Upper lobe of left lung (tissue), 4 donors: ENCODE results near the gene LRCH1.

Source experiments
- CTCF ChIP-seq, 6 experiments: fragments of 450-650 bp in 4 of 6; fragments of 200-600 bp in 2 of 6; sonication (generic) in 2 of 6; IDR thresholded peaks; one replicate each; pipeline ENCODE4 v1.5.1; 2016 to 2019; ENCODE audit warnings: antibody characterized with exemption in 6 of 6
- POLR2AphosphoS5 ChIP-seq, 2 donors: sonication (generic); formaldehyde crosslinking; IDR thresholded peaks; one replicate each; pipeline ENCODE4 v1.5.1; 2017; ENCODE audit warnings: antibody characterized with exemption in 2 of 2

DNA sequence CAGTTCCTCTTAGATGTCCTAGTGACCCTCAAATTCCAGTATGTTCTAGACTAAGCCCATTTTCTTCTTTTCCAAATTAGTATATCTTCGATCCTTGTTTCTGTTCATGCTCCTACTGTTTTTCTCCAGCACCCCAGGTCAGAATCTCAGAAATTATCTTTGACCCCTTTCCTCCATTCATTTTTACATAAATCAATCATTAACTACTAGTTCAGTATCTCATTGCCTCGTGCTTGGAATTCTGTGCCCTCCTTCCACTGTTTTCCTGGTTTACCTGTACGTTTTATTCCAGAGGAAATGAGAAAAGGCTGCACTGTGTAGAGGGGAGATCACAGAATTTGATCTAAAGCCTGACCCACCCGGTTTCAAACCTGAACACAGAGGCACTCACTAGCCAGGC, 107.9 kb downstream of the LRCH1 start:
- TF ChIP-seq CTCF (IDR thresholded peaks at IDR 0.05) (no peak), POLR2AphosphoS5 (IDR thresholded peaks at IDR 0.05) (no peak)
